AG04450 (cell line): ENCODE data around the gene DOP1A. TPM values are rescaled to one million over a fixed set of nuclear protein-coding genes. Genes with fewer than 3 reads are reported as not detected.
A peak's percentile ranks its signal among the peaks of the same experiment; 100 is the strongest.
"Not testable (repeated sequence)": the region's sequence is repeated elsewhere in the genome, so short reads cannot be mapped to it uniquely, and the experiment has no call there.

Experiments
- CTCF ChIA-PET: fragments of 300-600, 350-600 bp; formaldehyde crosslinking; extraction: SDS; loops from one replicate; lab custom pipeline; 2022; ENCODE audit warnings: antibody characterized with exemption, inconsistent platforms; lab: Charles Lee
- POLR2A ChIA-PET: fragments of 350-600 bp; formaldehyde crosslinking; extraction: SDS; loops from one replicate; lab custom pipeline; 2021; ENCODE audit warnings: antibody characterized with exemption, inconsistent platforms; lab: Yijun Ruan, JAX
- DNase-seq: peaks from one replicate; pipeline ENCODE4 v3.0.0-alpha.2; 2011; ENCODE audit warnings: low read depth, low spot score
- H3K27ac ChIP-seq: one replicate; pipeline ENCODE4 v1.5.1; 2012; ENCODE audit warnings: low read depth, low read length, control low read depth
- H3K27me3 ChIP-seq: one replicate; pipeline ENCODE4 v1.6.0; 2012; ENCODE audit warnings: low read length; ENCODE audit not compliant: control insufficient read depth, insufficient read depth
- H3K4me3 ChIP-seq: 2 replicates; pipeline ENCODE4 v1.5.1; 2011; ENCODE audit warnings: mild to moderate bottlenecking, low read depth, low read length, control low read depth
- H3K9me3 ChIP-seq: 2 replicates; pipeline ENCODE4 v1.5.1; 2012; ENCODE audit warnings: low read length; ENCODE audit not compliant: control insufficient read depth, insufficient read depth
- polyA plus RNA-seq: library from polyadenylated mRNA; depleted of rRNA; stranded (reverse); fragments of >200 nt; gene quantifications from 2 replicates; pipeline ENCODE4 v1.2.3, GENCODE V29; 2011
- TF ChIP-seq, protein P1 (sequence below): IDR thresholded peaks from 2 replicates; pipeline ENCODE4 v1.5.1; 2011; ENCODE audit warnings: low read depth, low read length, control low read depth, inconsistent platforms

Gene DOP1A
- polyA plus RNA-seq, 1 experiment = 14.6 TPM

DNA sequence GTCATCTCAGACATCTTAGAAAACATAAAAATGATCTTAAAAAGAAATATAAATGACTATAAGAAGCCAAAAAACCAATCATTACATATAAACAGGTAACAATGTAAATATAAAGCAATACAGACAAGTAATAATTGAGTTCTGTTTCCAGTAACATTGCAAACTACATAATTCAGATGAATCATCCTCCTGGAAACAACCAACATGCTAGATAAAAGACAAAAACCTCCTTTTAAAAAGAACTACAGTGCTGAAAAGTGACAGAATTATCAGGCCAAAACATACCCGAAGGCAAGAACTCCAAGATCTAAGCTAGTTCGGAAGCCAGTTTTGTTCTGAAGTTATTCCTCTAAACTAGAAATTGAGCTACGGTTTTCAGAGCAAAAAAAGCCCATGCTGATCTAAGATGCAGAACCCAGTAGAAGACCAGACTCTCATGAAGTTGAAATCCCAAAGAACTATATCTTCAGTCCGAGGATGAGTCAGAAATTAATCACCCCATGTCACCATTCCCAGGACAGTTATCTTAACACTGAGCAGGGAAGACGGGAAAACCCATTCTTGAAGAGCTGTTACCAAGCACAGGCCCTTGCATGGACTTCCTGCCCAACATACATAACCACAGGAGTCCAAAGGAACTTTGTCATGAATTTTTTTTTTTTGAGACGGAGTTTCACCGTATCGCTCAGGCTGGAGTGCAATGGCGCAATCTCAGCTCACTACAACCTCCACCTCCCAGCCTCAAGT lies 115.8 kb downstream of the DOP1A start:
- Histone ChIP-seq H3K9me3 (no peaks in the 10 kb centered on the region), H3K4me3 (no peak overlapping the region), H3K27me3 (no peaks in the 10 kb centered on the region), H3K27ac (peak overlapping the region; percentile 25)
- ChIA-PET CTCF (interaction anchor here (0.7 to 2.1 kb wide), 4 partner anchors 32 to 328 kb away, joined by 3 to 25 read pairs (median 4); partner anchors contain the start of genes DOP1A and UBE3D), POLR2A (interaction anchor here (1.2 kb wide), 1 partner anchor 116 kb away, joined by 4 read pairs; the partner anchor contains the start of gene DOP1A)
- peak; percentile 47 for DNase-seq
- TF ChIP-seq, protein P1, sequence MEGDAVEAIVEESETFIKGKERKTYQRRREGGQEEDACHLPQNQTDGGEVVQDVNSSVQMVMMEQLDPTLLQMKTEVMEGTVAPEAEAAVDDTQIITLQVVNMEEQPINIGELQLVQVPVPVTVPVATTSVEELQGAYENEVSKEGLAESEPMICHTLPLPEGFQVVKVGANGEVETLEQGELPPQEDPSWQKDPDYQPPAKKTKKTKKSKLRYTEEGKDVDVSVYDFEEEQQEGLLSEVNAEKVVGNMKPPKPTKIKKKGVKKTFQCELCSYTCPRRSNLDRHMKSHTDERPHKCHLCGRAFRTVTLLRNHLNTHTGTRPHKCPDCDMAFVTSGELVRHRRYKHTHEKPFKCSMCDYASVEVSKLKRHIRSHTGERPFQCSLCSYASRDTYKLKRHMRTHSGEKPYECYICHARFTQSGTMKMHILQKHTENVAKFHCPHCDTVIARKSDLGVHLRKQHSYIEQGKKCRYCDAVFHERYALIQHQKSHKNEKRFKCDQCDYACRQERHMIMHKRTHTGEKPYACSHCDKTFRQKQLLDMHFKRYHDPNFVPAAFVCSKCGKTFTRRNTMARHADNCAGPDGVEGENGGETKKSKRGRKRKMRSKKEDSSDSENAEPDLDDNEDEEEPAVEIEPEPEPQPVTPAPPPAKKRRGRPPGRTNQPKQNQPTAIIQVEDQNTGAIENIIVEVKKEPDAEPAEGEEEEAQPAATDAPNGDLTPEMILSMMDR = no peak

DNA sequence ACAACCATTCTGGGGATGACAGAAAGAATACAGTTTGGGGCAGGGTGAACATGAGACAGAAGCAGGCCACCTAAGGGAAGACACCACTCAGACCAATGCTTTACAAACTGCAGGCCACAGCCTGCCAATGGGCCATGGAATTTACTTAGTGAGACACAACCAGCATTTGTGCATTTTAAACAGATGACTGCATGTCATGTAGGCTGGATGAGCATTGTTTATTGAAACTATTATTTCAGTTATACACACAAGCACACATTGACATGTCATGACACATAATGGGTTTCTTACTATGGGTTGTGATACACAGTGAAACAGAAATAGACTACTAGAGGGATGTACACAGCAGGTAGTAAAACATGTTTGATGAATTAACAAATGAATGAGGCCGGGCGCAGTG lies 117.6 kb downstream of the DOP1A start:
- H3K27ac ChIP-seq = no peak overlapping the region

DNA sequence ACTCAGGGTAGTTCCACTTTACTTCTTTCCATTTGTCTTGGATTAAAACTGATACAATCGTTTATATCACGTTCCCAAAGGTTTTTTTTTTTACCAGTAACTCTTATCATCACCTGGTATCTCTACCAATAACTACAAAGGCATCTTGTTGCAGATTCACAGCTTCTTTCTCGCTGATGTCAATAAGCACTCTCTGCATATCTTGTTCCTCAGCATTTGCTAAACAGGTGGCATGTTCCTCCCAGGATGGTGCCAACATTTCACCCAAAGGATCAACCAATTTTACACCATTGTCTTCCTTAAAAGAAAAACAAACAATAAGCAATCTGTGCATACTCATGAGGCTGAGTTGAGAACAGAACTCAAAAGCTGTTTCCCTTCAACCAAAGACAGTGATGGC lies 121.0 kb downstream of the DOP1A start:
- DNase-seq = no peak
- H3K27ac ChIP-seq = no peak overlapping the region
- ChIA-PET CTCF (interaction anchor here (0.6 to 4.9 kb wide), 5 partner anchors 26 to 323 kb away, joined by 3 to 62 read pairs (median 3); partner anchors contain the start of genes DOP1A, PRSS35 and UBE3D), POLR2A (no interaction called here)
- H3K9me3 ChIP-seq = no peaks in the 10 kb centered on the region; the same call in 1 of the 2 replicates
- H3K4me3 ChIP-seq = no peak overlapping the region
- TF ChIP-seq, protein P1 = no peak
- no peaks in the 10 kb centered on the region for H3K27me3 ChIP-seq

More for the DNA sequence above, 117.6 kb downstream of the DOP1A start:
- Histone ChIP-seq H3K27me3 (no peaks in the 10 kb centered on the region), H3K9me3 (no peaks in the 10 kb centered on the region), H3K4me3 (no peak overlapping the region)
- ChIA-PET CTCF (interaction anchor here (0.5 to 2.3 kb wide), 3 partner anchors 13 to 119 kb away, joined by 3 to 29 read pairs (median 3); partner anchors contain the start of genes DOP1A and UBE3D), POLR2A (no interaction called here)
- TF ChIP-seq, protein P1 = no peak
- DNase-seq = no peak

DNA sequence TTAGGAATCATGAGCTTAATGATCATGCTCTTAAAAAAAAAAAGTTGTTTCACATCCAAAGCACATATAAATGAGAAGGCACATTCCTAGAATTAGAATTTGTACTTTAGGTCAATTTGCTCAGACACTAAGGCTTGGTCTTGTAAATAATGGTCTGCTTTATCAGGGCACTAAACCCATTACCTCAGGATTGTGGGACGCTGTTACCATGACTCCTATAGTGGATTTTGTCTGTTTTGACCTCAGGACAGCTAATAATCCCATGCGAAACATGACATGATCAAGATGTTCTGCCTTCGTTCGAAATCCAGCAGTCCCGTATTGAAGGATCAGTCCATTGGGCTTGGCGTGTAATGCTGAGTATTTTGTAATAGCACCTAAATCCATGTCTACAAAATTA lies 123.2 kb downstream of the DOP1A start:
- POLR2A ChIA-PET = no interaction called here
- CTCF ChIA-PET = interaction anchor here (0.8 to 4.9 kb wide), 6 partner anchors 24 to 920 kb away, joined by 3 to 62 read pairs (median 6); partner anchors contain the start of genes DOP1A, PRSS35 and UBE3D
- TF ChIP-seq, protein P1 = no peak
- no peak overlapping the region for H3K27ac ChIP-seq
- DNase-seq = no peak
- H3K4me3 ChIP-seq = no peak overlapping the region; the same call in 1 of the 2 replicates
- no peaks in the 10 kb centered on the region; the same call in 1 of the 2 replicates for H3K9me3 ChIP-seq
- no peaks in the 10 kb centered on the region for H3K27me3 ChIP-seq

DNA sequence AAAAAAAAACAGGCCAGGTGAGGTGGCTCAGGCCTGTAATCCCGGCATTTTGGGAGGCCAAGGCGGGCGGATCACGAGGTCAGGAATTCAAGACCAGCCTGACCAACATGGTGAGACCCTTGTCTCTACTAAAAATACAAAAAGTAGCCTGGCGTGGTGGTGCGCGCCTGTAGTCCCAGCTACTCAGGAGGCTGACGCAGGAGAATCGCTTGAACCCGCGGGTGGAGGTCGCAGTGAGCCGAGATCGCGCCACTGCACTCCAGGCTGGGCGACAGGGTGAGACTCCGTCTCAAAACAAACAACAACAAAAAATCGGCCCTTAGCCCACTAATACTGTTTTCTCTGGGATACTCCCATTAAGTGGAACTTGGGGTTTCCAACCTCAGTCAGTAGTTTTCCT lies 124.5 kb downstream of the DOP1A start:
- CTCF ChIA-PET = interaction anchor here (4.9 kb wide), 1 partner anchor 126 kb away, joined by 62 read pairs; the partner anchor contains the start of genes DOP1A and UBE3D
- H3K27me3 ChIP-seq, H3K9me3 ChIP-seq, POLR2A ChIA-PET, DNase-seq, H3K27ac ChIP-seq: not testable (repeated sequence)
- peak overlapping the region; percentile 94 for H3K4me3 ChIP-seq
